ENCODE data around the gene PPM1E. TPM values are rescaled to one million over a fixed set of nuclear protein-coding genes. Genes with fewer than 3 reads are reported as not detected.

PPM1E gene
- total RNA-seq, 1 donor from 2014 or later: 0.26 TPM

DNA sequence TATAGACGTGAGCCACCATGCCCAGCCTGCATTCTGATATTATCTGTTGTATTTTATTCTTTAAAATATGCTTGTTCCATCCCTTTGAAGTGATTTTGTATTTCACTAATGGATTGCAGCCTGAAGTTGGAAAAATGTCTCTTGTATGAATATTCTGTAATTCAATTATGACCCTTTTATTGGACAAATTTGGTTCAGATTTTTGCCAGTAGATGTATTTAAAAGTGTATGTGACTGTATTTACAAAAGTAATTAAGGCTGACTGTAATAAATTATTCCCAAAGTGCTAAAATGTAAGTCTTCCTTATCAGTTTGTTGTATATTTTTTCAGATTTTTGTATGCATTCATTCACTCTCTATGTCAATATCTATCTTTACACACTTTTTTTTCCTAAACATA, 23.8 kb downstream of the PPM1E start:
- TF ChIP-seq CTCF (IDR thresholded peaks at IDR 0.05; ENCODE audit: insufficient read depth, low read length, severe bottlenecking): no peak

GRCh38 chr17:58783380-58783779, 27.7 kb downstream of the PPM1E start:
- H3K36me3 ChIP-seq (ENCODE audit: control insufficient read depth, insufficient read depth, low read length): no peaks in the 10 kb centered on the region
- FAIRE-seq (no peak), DNase-seq (ENCODE audit: low read depth) (peak; percentile 23)
- TF ChIP-seq CTCF (IDR thresholded peaks at IDR 0.05; ENCODE audit: insufficient read depth, low read length, severe bottlenecking): no peak
- H3K4me3 ChIP-seq (ENCODE audit: low read depth, low read length): no peak overlapping the region
- peaks cover 2% of the 10 kb centered on the region for H3K27me3 ChIP-seq (ENCODE audit: control insufficient read depth, insufficient read depth, low read length)

More for the DNA sequence above, 23.8 kb downstream of the PPM1E start:
- H3K36me3 ChIP-seq (ENCODE audit: control insufficient read depth, insufficient read depth, low read length): no peaks in the 10 kb centered on the region
- no peak for FAIRE-seq
- no peak overlapping the region for H3K4me3 ChIP-seq (ENCODE audit: low read depth, low read length)
- no peak for DNase-seq (ENCODE audit: low read depth)
- no peaks in the 10 kb centered on the region for H3K27me3 ChIP-seq (ENCODE audit: control insufficient read depth, insufficient read depth, low read length)

GRCh38 chr17:58785097-58785496, 29.4 kb downstream of the PPM1E start:
- Histone ChIP-seq H3K4me3 (ENCODE audit: low read depth, low read length) (no peak overlapping the region), H3K27me3 (ENCODE audit: control insufficient read depth, insufficient read depth, low read length) (peaks cover 2% of the 10 kb centered on the region), H3K36me3 (ENCODE audit: control insufficient read depth, insufficient read depth, low read length) (no peaks in the 10 kb centered on the region)
- no peak for DNase-seq (ENCODE audit: low read depth)
- no peak for FAIRE-seq
- no peak for TF ChIP-seq CTCF (IDR thresholded peaks at IDR 0.05; ENCODE audit: insufficient read depth, low read length, severe bottlenecking)

DNA sequence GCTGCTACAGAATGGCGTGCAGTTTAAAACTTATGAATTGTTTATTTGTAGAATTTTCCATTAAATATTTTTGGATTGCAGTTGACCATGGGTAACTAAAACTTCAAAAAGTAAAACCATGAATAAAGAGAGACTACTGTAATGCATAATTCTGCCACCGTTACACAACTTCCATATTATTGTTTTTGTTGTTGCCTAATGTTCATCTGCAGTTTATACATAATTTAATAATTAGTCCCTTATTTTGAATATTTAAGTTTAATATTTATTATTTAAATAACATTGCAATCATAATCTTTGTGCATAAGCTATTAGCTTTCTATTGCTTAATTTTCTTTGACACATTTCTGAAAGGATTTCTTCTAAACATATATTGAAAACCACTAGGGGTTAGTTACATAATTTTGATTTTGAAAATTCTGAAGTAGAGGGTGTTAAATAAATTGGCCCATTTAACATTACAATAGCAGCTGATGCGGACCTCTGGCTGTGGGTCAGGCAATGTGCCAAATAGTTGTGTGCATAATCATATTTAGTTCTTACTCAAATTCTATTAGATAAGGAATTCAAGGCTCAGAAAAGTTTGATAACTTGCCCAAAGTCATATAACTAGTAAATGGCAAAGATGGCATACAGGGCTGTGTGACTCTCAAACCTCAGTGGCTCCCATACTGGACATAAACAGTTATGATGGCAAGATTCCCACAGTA, 31.1 kb downstream of the PPM1E start:
- DNase-seq (ENCODE audit: low read depth): peak; percentile 66
- no peak for TF ChIP-seq CTCF (IDR thresholded peaks at IDR 0.05; ENCODE audit: insufficient read depth, low read length, severe bottlenecking)
- Histone ChIP-seq H3K27me3 (ENCODE audit: control insufficient read depth, insufficient read depth, low read length) (peaks cover 2% of the 10 kb centered on the region), H3K36me3 (ENCODE audit: control insufficient read depth, insufficient read depth, low read length) (no peaks in the 10 kb centered on the region), H3K4me3 (ENCODE audit: low read depth, low read length) (no peak overlapping the region)
- no peak for FAIRE-seq

DNA sequence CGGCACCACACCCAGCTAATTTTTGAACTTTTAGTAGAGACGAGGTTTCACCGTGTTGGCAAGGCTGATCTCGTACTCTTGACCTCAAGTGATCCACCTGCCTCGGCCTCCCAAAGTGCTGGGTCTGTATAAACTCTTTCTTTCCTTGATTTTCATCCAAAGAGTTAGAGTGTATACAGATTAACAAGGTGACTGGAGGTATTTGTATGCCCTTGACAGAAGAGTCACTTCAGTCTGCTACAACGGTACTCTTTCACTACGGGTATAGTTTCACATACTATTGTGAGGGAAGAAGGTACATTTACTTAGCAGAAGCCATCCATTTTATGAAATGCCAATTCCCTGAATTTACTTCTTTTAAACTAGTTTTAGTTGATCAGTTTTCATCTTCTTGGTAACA, 32.5 kb downstream of the PPM1E start:
- Histone ChIP-seq H3K36me3 (ENCODE audit: control insufficient read depth, insufficient read depth, low read length) (no peaks in the 10 kb centered on the region), H3K27me3 (ENCODE audit: control insufficient read depth, insufficient read depth, low read length) (peaks cover 2% of the 10 kb centered on the region), H3K4me3 (ENCODE audit: low read depth, low read length) (no peak overlapping the region)
- no peak for FAIRE-seq
- no peak for DNase-seq (ENCODE audit: low read depth)
- TF ChIP-seq CTCF (IDR thresholded peaks at IDR 0.05; ENCODE audit: insufficient read depth, low read length, severe bottlenecking): no peak

GRCh38 chr17:58789160-58789559, 33.5 kb downstream of the PPM1E start:
- TF ChIP-seq CTCF (IDR thresholded peaks at IDR 0.05; ENCODE audit: insufficient read depth, low read length, severe bottlenecking): no peak
- no peak overlapping the region for H3K4me3 ChIP-seq (ENCODE audit: low read depth, low read length)
- DNase-seq (ENCODE audit: low read depth): no peak
- peaks cover 2% of the 10 kb centered on the region for H3K27me3 ChIP-seq (ENCODE audit: control insufficient read depth, insufficient read depth, low read length)
- no peaks in the 10 kb centered on the region for H3K36me3 ChIP-seq (ENCODE audit: control insufficient read depth, insufficient read depth, low read length)
- FAIRE-seq: no peak

Measured in bronchial epithelial cell (primary cell).